Measurements from ENCODE around the gene GALK2.
"Not testable (repeated sequence)": the region's sequence is repeated elsewhere in the genome, so short reads cannot be mapped to it uniquely, and the experiment has no call there.

The GALK2 gene

DNA sequence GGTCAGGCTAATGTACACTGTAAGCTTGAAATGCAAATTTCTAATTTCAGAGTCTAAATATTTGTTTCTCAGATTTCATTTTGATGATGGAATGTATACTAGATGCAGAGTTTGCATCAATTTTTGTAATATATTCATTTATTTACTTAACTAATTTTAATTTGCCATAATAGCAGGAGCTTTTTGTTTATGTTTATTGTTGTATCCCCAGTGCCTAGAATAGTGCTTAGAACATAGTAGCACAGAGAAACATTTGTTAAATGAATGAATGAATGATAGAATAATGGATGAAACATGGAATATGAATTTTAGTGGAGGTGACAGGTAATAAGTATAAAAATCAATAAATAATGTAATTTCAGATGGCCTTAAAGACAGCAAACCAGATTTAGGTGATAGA, 5.2 kb upstream of the GALK2 start:
- DNase-seq (ENCODE audit: low read depth): no peak

DNA sequence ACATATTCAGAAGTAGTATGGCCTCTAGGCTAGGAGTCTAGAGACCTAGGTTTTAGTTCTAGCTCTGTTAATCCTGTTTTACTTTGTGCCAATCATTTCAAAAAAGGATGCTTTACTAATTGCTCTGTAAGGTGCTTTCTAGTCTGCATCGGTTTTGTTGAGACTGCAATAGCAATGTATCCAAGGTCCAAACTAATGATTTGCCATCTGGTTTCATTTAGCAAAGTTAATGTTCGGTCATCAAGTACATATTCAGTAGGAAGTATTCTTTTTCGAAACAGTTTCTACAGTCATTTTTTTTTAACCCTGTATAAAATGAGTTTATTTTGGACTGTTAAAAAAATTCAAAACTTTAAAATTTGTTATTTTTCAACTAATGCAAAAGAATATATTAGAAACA, 2.0 kb upstream of the GALK2 start:
- no peak for DNase-seq (ENCODE audit: low read depth)

DNA sequence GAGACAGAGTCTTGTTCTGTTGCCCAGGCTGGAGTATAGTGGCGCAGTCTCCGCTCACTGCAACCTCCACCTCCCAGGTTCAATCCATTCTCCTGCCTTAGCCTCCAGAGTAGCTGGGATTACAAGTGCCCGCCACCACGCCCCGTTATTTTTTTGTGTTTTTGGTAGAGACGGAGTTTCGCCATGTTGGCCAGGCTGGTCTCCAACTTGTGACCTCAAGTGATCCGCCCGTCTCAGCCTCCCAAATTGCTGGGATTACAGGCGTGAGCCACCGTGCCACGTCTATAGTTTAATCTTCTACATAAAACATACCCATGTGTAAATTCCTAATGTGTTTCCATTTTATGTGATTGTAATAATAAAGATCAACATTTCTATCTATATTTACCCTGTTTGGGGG, 1.7 kb downstream of the GALK2 start:
- DNase-seq (ENCODE audit: low read depth): no peak

DNA sequence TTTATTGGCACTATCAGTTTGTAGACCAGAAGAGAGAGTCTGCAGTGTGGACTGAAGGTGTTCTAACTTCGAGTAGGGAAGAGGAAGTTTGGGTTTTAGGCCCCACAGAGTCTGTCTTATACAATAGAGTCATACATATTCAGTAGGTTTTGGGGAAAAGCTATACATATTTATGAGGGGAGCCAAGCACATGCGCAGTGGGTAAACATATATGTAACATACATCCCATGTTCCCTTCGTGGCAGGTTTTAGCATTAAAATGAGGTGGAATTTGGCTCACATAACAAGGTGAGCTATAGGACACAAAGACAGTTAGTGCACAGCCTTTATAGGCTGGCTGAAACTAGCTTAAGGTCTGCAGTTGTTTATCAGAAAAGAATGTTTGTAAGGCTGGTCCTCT, 4.9 kb downstream of the GALK2 start:
- no peak for DNase-seq (ENCODE audit: low read depth)

DNA sequence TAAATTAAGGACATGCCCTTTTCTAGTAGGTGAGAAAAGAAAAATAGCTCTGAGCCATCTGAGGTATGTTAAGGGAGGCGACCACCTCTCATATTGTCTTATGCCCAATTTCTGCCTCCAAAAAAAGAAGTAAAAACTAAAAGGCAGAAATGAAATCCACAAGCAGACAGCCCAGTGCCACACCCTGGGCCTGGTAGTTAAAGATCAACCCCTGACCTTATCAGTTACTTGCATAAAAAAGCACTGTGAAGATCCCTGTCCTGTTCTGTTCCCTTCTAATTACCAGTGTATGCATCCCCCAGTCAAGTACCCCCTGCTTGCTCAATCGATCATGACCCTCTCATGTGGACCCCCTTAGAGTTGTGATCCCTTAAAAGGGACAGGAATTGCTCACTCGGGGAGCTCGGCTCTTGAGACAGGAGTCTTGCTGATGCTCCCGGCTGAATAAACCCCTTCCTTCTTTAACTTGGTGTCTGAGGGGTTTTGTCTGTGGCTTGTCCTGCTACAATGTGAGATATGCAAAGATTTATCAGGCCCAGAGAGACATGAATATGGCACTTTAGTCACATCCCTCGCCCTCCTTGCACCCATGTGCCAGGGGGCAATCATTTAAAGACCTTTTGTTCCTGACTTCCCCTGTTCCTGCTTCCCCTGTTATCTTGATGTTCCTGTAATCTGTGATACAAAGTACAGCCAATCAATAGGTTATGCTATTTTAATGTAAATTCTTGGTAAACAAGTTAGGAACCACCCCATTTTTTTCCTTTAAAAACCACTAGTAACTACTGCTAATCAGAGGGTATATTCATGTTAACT, 5.7 kb downstream of the GALK2 start:
- DNase-seq (ENCODE audit: low read depth): not testable (repeated sequence)

DNA sequence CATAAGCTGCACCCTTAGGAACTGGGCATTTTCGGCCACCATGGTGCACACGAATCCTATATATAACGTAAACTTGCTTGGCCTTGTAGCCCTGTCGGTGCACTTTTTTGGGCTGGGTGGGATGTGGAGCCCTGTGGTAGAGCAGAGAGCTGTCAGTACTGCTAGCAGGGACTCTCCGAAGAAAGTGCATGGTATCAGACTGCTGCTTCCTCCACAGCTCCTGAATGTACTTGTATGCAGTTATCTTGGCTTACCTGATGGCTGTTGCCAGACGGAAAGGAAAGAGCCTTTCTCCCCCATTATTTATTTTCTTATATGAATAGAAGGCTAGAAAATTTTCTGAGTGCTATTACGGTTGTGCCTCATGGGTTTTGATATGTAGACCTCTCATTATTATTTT, 8.4 kb downstream of the GALK2 start:
- DNase-seq (ENCODE audit: low read depth): no peak

DNA sequence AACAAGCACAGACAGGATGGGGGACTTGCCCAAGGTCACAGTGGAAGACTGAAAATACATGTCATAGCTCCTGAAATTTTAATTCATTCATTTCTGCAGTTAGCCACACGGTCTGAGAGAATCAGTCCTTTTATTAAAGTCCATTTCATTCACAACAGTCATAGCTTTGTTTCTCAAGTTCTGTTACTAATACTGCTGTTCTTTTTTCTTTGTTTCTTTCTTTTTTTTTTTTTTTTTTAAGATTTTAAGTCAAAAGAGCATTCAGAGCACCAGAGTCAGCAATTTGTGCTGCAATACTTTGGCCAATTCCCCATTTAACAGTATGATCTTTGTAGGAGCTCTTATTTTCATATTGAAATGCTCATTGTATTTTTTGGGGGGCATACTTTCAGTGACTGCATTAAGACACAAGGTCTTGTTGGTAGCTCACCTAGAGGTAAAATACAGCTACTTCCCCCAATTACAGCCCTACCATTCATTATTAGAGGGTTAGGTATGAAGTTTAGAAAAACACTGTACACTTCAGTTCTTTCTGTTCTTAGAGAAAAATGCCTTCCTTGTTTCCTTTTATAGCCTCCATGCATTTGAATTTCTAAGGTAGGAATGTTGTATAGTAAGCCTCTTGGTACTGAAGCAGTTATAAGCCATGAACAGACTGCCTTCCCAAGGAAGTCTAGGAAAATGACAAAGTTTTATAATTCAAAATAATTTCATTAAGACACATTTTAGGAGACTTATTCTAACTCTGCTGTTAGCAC, 9.6 kb downstream of the GALK2 start:
- DNase-seq (ENCODE audit: low read depth): no peak

DNA sequence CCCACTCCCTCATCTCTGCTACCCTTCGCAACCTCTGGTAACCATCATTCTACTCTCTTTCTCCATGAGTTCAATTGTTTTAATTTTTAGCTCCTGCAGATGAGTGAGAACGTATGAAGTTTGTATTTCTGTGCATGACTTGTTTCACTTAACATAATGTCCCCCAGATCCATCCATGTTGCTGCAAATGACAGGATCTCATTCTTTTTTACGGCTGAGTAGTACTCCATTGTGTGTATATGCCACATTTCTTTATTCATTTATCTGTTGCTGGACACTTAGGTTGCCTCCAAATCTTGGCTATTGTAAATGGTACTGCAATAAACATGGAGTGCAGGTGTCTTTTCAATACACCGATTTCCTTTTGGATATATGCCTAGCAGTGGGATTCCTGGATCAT, 12.1 kb downstream of the GALK2 start:
- DNase-seq (ENCODE audit: low read depth): no peak

DNA sequence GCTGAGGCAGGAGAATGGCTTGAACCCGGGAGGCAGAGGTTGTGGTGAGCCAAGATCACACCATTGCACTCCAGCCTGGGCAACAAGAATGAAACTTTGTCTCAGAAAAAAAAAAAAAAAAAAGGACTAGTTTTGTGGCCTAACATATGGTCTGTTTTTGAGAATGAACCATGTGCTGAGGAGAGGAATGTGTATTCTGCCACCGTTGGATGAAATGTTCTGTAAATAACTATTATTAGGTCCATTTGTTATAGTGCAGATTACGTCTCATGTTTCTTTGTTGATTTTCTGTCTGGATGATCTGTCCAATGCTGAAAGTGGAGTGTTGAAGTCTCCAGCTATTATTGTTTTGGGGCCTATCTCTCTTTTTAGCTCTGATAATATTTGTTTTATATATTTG, 13.7 kb downstream of the GALK2 start:
- not testable (repeated sequence) for DNase-seq (ENCODE audit: low read depth)

DNA sequence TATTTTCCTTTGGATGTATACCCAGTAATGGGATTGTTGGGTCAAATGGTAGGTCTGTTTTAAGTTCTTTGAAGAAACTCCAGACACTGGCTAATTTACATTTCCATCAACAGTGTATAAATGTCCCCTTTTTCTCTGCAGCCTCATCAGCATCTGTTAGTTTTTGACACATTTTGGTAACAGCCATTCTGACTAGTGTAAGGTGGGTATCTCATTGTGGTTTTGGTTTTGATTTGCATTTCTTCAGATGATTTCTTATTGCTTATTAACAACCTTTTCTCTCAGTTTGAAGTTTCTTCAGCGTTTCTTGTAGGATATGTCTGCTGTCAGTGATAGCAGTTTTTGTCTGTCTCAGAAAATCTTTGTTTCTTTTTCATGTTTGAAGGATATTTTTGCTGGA, 15.4 kb downstream of the GALK2 start:
- no peak for DNase-seq (ENCODE audit: low read depth)

DNA sequence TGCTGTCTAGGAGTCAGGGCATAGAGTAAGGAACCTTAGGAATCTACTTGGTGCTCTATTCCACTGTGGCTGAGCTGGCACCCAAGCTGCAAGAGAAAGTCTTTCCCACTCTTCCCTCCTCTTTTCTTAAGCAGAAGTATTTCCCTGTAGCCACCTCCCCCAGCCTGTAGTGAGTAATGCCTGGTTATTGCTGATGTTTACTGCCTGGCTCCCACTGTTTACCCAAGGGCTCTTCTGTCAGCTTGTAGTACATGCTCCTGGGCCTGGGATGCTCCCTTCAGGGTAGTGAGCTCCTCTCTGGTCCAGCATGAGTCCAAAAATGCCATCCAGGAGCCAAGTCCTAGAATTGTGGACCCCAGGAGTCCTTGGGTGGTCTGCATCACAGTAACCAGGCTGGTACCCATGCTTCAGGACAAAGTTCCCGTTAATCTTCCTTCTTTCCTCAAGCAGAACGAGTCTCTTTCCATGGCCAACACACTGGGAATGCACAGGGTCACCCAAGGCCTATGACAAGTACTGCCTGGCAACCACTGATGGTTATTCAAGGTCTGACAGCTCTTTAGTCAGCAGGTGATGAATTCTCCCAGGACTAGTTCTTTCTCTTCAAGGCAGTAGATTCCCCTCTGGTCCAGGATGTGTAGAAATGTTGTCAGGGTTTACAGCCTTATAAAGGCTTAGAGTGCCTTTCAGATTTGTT, 17.6 kb downstream of the GALK2 start:
- DNase-seq (ENCODE audit: low read depth): no peak

DNA sequence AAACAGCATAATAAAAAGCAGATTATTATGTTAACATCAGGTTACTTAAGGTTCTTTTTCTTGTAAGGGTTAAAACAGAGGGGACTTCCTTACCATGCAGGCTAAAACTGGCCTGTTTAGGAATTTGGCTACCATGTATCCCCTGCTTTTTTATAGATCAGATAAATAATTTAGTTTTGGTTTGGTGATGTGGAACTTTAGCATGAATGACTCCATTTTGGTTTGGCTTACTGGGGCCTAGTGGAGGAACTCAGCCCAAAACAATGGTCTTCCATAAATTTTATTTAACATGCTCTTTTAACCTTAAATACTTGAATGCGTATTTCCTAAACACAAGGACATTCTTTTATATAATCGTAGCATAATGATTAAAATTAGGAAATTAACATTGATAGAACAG, 18.9 kb downstream of the GALK2 start:
- no peak for DNase-seq (ENCODE audit: low read depth)

DNA sequence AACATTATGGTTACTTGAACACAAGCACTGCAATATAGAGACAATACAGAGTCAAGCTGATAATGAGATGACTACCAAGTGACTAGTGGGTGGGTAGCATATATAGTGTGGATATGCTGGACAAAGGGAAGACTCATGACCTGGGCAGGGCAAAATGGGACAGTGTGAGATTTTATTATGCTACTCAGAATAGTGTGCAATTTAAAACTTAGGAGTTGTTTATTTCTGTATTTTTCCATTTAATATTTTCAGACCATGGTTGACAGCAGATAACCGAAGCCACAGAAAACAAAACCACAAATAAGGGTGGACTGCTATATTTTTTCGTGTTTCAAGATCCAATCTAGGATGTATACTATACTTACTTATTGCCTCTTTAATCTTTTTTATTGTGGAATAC, 19.6 kb downstream of the GALK2 start:
- no peak for DNase-seq (ENCODE audit: low read depth)

DNA sequence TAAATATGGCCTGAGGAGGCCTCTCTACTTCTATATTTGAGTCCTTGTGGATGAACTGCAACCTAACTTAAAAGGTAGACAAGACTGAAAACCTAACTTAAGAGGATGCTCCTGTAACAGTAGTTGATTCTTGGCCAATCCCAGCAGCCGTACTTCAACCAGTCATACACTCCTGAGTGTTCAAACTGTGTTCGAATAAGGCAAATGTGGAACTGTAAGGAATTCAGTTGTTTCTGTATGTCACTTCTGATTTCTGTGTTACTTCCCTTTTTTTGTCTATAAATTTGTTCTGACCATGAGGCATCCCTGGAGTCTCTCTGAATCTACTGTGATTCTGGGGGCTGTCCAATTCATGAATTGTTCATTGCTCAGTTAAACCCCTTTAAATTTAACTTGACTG, 20.5 kb downstream of the GALK2 start:
- no peak for DNase-seq (ENCODE audit: low read depth)

DNA sequence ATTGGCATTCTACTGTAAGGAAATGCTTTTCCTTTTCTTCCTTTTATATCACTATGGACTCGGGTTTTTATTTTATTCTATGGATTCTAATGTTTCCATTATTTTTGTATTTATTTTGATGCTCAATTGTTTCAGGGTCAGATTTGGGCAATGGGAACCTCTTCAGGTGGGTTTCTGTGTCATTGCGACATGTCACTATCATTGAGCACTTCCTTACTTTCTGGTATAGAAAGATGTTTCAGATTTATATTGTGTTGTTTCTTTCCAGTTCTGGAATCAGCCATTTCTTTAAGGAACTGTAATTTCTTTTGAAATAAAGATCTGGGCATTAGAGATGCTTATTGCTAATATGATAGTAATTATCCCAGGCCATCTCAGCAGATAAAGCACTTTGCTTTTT, 21.8 kb downstream of the GALK2 start:
- no peak for DNase-seq (ENCODE audit: low read depth)

DNA sequence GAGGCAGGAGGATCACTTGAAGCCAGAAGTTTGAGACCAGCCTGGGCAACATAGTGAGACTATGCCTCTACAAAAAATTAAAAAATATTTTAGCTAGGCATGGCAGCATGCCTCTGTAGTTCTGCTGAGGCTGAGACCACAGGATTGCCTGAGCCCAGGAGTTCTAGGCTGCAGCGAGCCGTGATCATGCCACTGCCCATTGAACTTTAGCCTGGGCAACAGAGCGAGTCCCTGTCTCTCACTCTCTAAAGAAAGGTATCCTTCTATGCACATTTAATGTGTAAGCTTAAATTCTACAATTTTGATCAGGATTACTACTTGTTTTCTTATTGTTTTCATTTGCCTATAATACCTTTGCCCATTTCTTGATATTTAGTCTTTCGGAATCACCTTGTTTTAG, 26.8 kb downstream of the GALK2 start:
- no peak for DNase-seq (ENCODE audit: low read depth)

DNA sequence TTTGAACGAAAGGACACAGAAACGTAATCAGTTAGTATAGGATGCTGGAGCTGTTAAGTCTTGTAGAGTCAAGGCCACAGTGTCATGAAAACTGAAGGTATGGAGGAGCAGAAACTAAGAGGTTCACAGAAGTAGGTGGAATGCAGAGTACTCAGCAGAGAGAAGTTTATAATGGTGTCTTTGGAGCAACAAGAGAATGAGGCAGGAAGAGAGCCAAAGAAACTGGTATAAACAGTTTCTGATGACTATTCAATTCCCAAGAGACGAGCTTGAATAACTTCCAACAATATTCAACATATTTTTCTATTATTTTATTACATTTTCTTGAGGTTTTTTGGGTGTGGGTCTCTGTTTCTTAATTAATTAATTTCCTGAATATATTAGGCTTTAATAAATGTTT, 29.6 kb downstream of the GALK2 start:
- DNase-seq (ENCODE audit: low read depth): no peak

DNA sequence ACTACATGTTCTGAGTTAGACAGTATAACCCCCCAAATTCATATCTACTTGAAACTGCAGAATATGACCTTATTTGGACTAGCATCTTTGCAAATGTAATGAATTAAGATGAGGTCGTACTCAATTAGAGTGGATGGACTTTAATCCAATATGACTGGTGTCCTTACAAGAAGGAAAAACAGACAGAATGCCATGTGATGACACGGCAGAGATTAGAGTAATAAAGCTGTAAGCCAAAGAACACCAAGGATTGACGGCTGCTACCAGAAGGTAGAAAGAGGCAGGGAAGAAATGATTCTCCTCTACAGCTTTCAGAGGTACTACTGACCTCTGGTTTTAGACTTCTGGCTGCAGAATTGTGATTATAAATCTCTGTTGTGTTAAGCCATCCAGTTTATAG, 30.3 kb downstream of the GALK2 start:
- no peak for DNase-seq (ENCODE audit: low read depth)

DNA sequence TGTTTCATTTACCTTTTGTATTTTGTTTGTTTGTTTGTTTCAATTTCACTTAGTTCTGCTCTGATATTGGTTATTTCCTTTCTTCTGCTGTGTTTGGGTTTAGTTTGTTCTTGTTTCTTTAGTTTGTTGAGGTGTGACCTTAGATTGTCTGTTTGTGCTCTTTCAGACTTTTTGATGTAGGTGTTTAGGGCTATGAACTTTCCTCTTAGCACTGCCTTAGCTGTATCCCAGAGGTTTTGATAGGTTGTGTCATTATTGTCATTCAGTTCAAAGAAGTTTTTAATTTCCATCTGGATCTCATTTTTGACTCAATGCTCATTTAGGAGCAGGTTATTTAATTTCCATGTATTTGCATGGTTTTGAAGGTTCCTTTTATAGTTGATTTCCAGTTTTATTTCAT, 38.1 kb downstream of the GALK2 start:
- DNase-seq (ENCODE audit: low read depth): not testable (repeated sequence)

DNA sequence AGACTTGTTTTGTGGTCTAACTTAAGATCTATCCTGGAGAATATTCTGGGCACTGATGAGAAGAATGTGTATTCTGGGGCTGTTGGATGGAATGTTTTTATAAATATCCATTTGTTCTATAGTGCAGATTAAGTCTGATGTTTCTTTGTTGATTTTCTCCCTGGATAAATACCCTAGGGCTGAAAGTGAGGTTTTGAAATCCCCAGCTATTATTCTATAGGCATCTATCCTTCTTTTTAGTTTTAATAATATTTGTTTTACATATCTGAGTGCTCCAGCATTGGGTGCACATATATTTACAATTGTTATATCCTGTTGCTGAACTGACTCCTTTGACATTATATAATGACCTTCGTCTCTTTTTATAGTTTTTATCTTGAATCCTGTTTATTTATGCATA, 42.9 kb downstream of the GALK2 start:
- DNase-seq (ENCODE audit: low read depth): no peak

DNA sequence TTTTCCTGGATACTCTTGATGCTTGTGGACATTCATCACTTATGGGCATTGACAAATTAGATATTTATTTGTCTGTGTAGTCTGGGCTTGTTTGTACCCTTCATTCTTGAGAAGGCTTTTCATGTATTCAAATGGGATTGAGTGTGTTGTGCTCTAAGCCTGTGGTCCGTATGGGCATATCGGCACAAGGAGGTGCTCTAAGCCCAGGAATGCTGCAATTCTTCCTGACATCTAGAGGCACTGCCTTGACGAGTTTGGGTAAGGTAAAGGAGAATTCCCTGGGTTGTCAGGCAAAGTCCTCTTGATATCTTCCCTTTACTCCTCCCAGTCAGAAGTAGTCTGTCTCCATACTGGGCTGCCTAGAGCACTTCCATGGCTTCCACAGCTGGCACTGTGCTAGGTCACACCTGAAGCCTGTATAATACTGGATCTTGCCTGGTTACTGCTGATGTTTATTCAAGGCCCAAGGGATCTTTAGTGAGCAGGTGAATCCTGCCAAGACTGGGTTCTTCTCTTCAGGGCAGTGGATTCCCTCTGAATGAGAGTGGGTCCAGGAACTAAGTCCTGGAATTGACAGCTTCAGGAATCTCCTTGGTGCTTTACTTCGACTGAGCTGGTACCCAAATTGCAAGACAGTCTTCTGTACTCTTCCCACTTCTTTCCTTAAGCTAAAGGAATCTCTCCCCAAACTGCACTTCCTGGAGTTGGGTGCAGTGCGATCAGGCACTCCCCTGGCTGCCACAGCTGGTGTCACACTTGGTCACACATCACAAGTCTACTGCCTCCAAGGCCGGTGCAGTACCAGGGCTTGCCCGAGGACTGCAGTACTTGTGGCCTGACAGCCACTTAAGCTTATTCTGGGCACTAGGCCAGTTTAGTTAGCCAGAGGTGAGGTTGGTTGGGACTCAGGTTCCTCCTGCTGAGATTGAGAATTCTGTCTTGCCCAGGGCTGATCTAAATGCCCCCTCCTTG, 46.0 kb downstream of the GALK2 start:
- no peak for DNase-seq (ENCODE audit: low read depth)

Measured in GM04504 (cell line).